GM19099 (cell line): ENCODE results near the gene C17orf107.

ENCODE experiments used
- POLR2A ChIP-seq: IDR thresholded peaks from 3 replicates; pipeline ENCODE4 v1.6.1; 2011; ENCODE audit warnings: low read depth; ENCODE audit not compliant: insufficient read length; ENCODE audit errors: extremely low read depth

The C17orf107 gene

GRCh38 chr17:4899341-4900230, at the start of gene C17orf107:
C17orf107 (plus strand) TSS chr17:4899536; CDS start chr17:4899763, 227 bp downstream.
- TF ChIP-seq POLR2A = no peak

- TF ChIP-seq POLR2A = no peak
Measured at GRCh38 chr17:4850246-4850645, 49.1 kb upstream of the C17orf107 start.

- no peak for TF ChIP-seq POLR2A
Measured at GRCh38 chr17:4851084-4851483, 48.3 kb upstream of the C17orf107 start.

GRCh38 chr17:4852567-4853207, 46.6 kb upstream of the C17orf107 start:
- no peak for TF ChIP-seq POLR2A

- TF ChIP-seq POLR2A = no peak
Measured at GRCh38 chr17:4853208-4853671, 46.1 kb upstream of the C17orf107 start.

GRCh38 chr17:4854111-4854681, 45.1 kb upstream of the C17orf107 start:
- no peak for TF ChIP-seq POLR2A

GRCh38 chr17:4856271-4856936, 42.9 kb upstream of the C17orf107 start:
- TF ChIP-seq POLR2A = no peak

- no peak for TF ChIP-seq POLR2A
Measured at GRCh38 chr17:4856937-4857314, 42.4 kb upstream of the C17orf107 start.

GRCh38 chr17:4858068-4858881, 41.1 kb upstream of the C17orf107 start:
- TF ChIP-seq POLR2A = no peak

- TF ChIP-seq POLR2A = no peak
Measured at GRCh38 chr17:4858882-4859260, 40.5 kb upstream of the C17orf107 start.

- TF ChIP-seq POLR2A = no peak
Measured at GRCh38 chr17:4859816-4860625, 39.3 kb upstream of the C17orf107 start.

- TF ChIP-seq POLR2A = no peak
Measured at GRCh38 chr17:4860651-4861050, 38.7 kb upstream of the C17orf107 start.

GRCh38 chr17:4861052-4861451, 38.3 kb upstream of the C17orf107 start:
- TF ChIP-seq POLR2A = no peak

- TF ChIP-seq POLR2A = no peak
Measured at GRCh38 chr17:4862720-4863119, 36.6 kb upstream of the C17orf107 start.

GRCh38 chr17:4863321-4863720, 36.0 kb upstream of the C17orf107 start:
- no peak for TF ChIP-seq POLR2A
